ENCODE measurements around the gene DOCK1.

The DOCK1 gene

DNA sequence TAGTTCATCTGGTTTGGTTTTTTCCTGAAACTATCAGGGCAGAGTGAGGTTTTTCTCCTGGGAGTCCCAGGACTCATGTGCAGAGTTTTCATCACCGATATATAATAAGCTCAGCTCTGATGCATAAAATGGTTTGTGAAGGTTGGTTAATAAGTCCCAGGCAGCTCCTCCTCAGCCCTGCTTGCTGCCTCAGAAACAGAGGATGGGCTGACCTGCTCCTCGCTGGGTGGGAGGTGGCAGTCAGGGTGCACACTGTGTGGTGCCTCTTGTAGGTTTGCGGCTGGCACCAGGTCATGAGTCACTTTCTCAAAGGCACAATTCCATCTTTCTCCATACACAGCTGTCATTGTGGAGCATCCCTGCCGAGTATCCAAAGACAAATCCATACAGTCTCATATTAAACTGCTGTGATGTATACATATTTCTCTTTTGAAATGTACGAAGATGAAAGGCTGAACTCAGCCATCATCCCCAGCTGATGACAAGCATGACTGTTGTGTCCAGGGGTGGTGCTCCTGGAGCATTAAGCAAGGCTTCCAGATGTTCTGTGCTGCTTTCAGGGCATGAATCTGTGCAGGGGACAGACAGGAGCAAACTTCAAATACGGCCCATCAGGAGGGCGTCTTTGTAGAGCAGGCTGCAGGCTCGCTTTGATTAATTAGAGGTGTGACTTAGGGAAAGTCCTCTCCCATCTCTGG, 518.1 kb downstream of the DOCK1 start:
- Histone ChIP-seq H3K36me3 (ENCODE audit: control insufficient read depth, insufficient read depth, low read length) (no peaks in the 10 kb centered on the region), H3K9me3 (ENCODE audit: control insufficient read depth, low read length) (no peaks in the 10 kb centered on the region), H2AFZ (no peak overlapping the region), H3K4me3 (ENCODE audit: low read depth, low read length) (no peak overlapping the region), H3K79me2 (no peaks in the 10 kb centered on the region), H3K4me1 (no peaks in the 10 kb centered on the region), H3K27me3 (ENCODE audit: control insufficient read depth, insufficient read depth, low read length) (no peaks in the 10 kb centered on the region), H3K9ac (no peak overlapping the region), H3K4me2 (ENCODE audit: low read length) (no peak overlapping the region), H3K27ac (no peak overlapping the region)
- TF ChIP-seq, protein P1, sequence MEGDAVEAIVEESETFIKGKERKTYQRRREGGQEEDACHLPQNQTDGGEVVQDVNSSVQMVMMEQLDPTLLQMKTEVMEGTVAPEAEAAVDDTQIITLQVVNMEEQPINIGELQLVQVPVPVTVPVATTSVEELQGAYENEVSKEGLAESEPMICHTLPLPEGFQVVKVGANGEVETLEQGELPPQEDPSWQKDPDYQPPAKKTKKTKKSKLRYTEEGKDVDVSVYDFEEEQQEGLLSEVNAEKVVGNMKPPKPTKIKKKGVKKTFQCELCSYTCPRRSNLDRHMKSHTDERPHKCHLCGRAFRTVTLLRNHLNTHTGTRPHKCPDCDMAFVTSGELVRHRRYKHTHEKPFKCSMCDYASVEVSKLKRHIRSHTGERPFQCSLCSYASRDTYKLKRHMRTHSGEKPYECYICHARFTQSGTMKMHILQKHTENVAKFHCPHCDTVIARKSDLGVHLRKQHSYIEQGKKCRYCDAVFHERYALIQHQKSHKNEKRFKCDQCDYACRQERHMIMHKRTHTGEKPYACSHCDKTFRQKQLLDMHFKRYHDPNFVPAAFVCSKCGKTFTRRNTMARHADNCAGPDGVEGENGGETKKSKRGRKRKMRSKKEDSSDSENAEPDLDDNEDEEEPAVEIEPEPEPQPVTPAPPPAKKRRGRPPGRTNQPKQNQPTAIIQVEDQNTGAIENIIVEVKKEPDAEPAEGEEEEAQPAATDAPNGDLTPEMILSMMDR (IDR thresholded peaks at IDR 0.05), result no peak

DNA sequence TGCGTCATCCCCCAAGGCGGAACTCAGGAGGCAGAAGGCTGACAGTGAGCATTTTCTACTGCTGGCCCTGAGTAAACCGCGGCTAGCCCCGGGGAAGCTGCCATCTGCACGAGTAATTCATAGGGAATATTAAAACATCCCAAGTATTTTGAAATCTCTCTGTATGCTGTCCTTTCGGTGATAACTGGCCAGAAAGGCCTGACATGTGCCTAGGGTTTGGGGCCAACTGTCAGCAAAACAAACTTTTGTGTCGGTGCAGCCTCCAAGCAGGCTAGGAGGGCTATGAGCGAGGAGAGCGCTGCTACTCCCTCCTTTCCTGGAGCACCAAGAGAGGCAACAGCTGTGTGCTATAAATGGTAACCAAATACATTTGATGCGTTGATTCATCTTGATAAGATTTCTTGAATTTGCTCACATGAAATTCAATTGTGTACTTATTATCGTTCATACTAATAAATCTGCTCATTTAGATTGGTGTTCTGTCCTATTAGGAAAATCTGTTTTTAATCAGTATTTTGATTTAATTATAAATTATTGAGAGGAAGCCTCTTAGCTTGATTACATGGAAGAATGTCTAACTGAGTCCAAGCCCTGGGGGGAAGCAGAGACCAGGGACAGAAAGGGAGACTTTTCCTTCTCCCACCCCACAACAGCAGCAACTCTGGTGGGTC, 519.5 kb downstream of the DOCK1 start:
- Histone ChIP-seq H3K4me3 (ENCODE audit: low read depth, low read length) (no peak overlapping the region), H3K4me2 (ENCODE audit: low read length) (no peak overlapping the region), H3K36me3 (ENCODE audit: control insufficient read depth, insufficient read depth, low read length) (no peaks in the 10 kb centered on the region), H3K9ac (no peak overlapping the region), H2AFZ (no peak overlapping the region), H3K27ac (no peak overlapping the region), H3K4me1 (no peaks in the 10 kb centered on the region), H3K27me3 (ENCODE audit: control insufficient read depth, insufficient read depth, low read length) (no peaks in the 10 kb centered on the region), H3K79me2 (no peaks in the 10 kb centered on the region), H3K9me3 (ENCODE audit: control insufficient read depth, low read length) (no peaks in the 10 kb centered on the region)
- TF ChIP-seq, protein P1 (IDR thresholded peaks at IDR 0.05), result no peak

DNA sequence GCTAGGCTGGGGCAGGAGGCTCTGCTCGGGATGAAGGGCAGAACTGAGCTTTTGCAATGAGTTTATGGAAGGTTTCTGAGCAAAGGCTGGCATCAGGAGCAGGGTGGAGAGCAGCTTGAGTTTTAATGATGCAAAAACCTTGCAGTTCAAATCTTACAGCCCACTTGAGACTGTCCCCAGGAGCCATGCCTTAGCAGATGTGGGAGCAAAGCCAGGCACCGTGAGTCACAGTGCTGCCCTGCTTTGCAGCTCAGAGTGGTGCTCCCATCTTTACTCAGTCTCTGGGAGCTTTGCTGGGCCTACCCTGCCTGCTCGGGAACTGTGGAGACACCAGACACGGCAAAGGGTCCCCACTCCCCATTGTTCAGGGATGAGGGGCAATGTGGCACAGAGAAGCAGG, 521.5 kb downstream of the DOCK1 start:
- Histone ChIP-seq H3K36me3 (ENCODE audit: control insufficient read depth, insufficient read depth, low read length) (no peaks in the 10 kb centered on the region), H3K79me2 (no peaks in the 10 kb centered on the region), H3K4me3 (ENCODE audit: low read depth, low read length) (no peak overlapping the region), H3K9me3 (ENCODE audit: control insufficient read depth, low read length) (no peaks in the 10 kb centered on the region), H3K27ac (no peak overlapping the region), H2AFZ (no peak overlapping the region), H3K9ac (no peak overlapping the region), H3K4me1 (no peaks in the 10 kb centered on the region), H3K4me2 (ENCODE audit: low read length) (no peak overlapping the region), H3K27me3 (ENCODE audit: control insufficient read depth, insufficient read depth, low read length) (no peaks in the 10 kb centered on the region)
- TF ChIP-seq, protein P1 (IDR thresholded peaks at IDR 0.05), result no peak

DNA sequence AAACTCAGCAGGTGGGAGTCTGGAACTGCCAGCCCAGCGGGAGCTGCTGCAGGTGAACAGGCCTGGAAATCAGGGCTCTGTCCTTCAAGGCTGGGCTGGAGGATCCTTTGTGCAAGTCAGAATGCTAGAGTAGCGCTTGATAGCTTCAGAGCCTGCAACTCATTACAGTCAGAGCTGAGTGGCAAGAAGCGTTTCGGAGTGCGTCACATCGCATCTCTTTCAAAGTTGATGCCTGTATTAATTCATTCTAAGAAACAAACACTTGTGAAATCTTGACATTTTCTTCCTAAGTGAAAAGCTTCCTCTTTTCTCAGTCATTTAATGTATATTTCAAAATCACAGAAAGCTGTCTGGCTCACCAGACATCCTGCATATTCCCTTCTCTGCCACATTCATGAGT, 522.7 kb downstream of the DOCK1 start:
- Histone ChIP-seq H3K36me3 (ENCODE audit: control insufficient read depth, insufficient read depth, low read length) (no peaks in the 10 kb centered on the region), H3K4me1 (no peaks in the 10 kb centered on the region), H2AFZ (no peak overlapping the region), H3K4me2 (ENCODE audit: low read length) (no peak overlapping the region), H3K4me3 (ENCODE audit: low read depth, low read length) (no peak overlapping the region), H3K27me3 (ENCODE audit: control insufficient read depth, insufficient read depth, low read length) (no peaks in the 10 kb centered on the region), H3K79me2 (no peaks in the 10 kb centered on the region), H3K9me3 (ENCODE audit: control insufficient read depth, low read length) (no peaks in the 10 kb centered on the region), H3K9ac (no peak overlapping the region), H3K27ac (no peak overlapping the region)
- TF ChIP-seq, protein P1 (IDR thresholded peaks at IDR 0.05), result no peak

Measured in parathyroid adenoma (tissue), 2 donors.